Ascending aorta (tissue), 2 donors: ENCODE data around the gene PARD3B. TPM values are rescaled to one million over a fixed set of nuclear protein-coding genes. Genes with fewer than 3 reads are reported as not detected.

ENCODE experiments used
- DNase-seq, 2 donors: peaks; one replicate each; pipeline ENCODE4 v3.0.0-alpha.2; 2019; ENCODE audit warnings: low spot score in 2 of 2
- H3K27ac ChIP-seq, 2 donors: fragments of 200-600 bp; sonication (generic); one replicate each; pipeline ENCODE4 v1.5.1; 2016 to 2017; ENCODE audit warnings: mild to moderate bottlenecking in 1 of 2
- H3K27me3 ChIP-seq: fragments of 200-600 bp; sonication (generic); one replicate; pipeline ENCODE4 v1.5.1; 2017
- H3K36me3 ChIP-seq, 2 donors: fragments of 200-600 bp; sonication (generic); one replicate each; pipeline ENCODE4 v1.5.1; 2016
- H3K4me1 ChIP-seq, 2 donors: fragments of 200-600 bp; sonication (generic); one replicate each; pipeline ENCODE4 v1.5.1; 2016 to 2017; ENCODE audit warnings: mild to moderate bottlenecking in 1 of 2
- H3K4me3 ChIP-seq, 2 donors: fragments of 200-600 bp; sonication (generic); one replicate each; pipeline ENCODE4 v1.5.1; 2016 to 2017; ENCODE audit warnings: mild to moderate bottlenecking in 1 of 2
- H3K9me3 ChIP-seq, 2 donors: fragments of 200-600 bp; sonication (generic); one replicate each; pipeline ENCODE4 v1.5.1; 2016
- intact Hi-C: fragments of 100-400 bp; cut with DNase I; formaldehyde crosslinking; loops from one replicate; pipeline ENCODE4 v1.15.1; 2023
- total RNA-seq: library from RNA; depleted of rRNA; stranded (reverse); fragments of >200 nt; gene quantifications from one replicate; pipeline ENCODE4 v1.1.0, GENCODE V29; 2016
- TF ChIP-seq, protein P1 (sequence below), 3 experiments: fragments of 200-600 bp in 2 of 3; fragments of 450-650 bp in 1 of 3; sonication (generic) in 2 of 3; IDR thresholded peaks; one replicate each; pipeline ENCODE4 v1.5.1; 2016 to 2019; ENCODE audit warnings: antibody characterized with exemption in 3 of 3, mild to moderate bottlenecking in 1 of 3, moderate library complexity in 1 of 3

Gene PARD3B
- total RNA-seq, 1 donor from 2014 or later = 9.5 TPM

- TF ChIP-seq, protein P1, sequence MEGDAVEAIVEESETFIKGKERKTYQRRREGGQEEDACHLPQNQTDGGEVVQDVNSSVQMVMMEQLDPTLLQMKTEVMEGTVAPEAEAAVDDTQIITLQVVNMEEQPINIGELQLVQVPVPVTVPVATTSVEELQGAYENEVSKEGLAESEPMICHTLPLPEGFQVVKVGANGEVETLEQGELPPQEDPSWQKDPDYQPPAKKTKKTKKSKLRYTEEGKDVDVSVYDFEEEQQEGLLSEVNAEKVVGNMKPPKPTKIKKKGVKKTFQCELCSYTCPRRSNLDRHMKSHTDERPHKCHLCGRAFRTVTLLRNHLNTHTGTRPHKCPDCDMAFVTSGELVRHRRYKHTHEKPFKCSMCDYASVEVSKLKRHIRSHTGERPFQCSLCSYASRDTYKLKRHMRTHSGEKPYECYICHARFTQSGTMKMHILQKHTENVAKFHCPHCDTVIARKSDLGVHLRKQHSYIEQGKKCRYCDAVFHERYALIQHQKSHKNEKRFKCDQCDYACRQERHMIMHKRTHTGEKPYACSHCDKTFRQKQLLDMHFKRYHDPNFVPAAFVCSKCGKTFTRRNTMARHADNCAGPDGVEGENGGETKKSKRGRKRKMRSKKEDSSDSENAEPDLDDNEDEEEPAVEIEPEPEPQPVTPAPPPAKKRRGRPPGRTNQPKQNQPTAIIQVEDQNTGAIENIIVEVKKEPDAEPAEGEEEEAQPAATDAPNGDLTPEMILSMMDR (IDR thresholded peaks at IDR 0.05) = no peak
- Histone ChIP-seq H3K27me3 (no peaks in the 10 kb centered on the region), H3K4me1 (no peaks in the 10 kb centered on the region), H3K36me3 (no peaks in the 10 kb centered on the region), H3K9me3 (no peaks in the 10 kb centered on the region), H3K27ac (no peak overlapping the region), H3K4me3 (no peak overlapping the region)
- intact Hi-C loops = no loop called here
- no peak for DNase-seq
Observed at GRCh38 chr2:205524656-205525055, 979.4 kb downstream of the PARD3B start.

DNA sequence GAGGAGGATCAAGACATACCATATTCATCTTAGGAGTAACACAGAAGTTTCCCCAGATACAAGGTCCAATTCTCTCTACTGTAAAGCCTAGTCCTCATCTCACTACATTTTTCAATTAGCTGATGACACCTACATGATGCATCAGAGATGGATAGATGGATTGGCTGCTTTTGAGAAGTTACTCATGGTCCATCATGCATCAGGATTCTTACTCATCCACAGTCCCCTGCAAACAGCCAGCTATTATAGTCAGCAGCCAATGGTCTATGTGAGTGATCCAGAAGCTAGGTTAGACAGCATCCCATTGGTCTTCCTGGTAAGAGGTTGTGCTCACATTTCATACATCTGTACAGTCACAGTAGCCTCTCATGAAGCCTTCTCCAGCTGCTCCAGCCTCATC, 982.5 kb downstream of the PARD3B start:
- Histone ChIP-seq H3K9me3 (no peaks in the 10 kb centered on the region), H3K27ac (no peak overlapping the region), H3K36me3 (no peaks in the 10 kb centered on the region), H3K4me1 (no peaks in the 10 kb centered on the region), H3K4me3 (no peak overlapping the region), H3K27me3 (no peaks in the 10 kb centered on the region)
- intact Hi-C loops = no loop called here
- no peak for DNase-seq
- TF ChIP-seq, protein P1 (IDR thresholded peaks at IDR 0.05) = no peak

DNA sequence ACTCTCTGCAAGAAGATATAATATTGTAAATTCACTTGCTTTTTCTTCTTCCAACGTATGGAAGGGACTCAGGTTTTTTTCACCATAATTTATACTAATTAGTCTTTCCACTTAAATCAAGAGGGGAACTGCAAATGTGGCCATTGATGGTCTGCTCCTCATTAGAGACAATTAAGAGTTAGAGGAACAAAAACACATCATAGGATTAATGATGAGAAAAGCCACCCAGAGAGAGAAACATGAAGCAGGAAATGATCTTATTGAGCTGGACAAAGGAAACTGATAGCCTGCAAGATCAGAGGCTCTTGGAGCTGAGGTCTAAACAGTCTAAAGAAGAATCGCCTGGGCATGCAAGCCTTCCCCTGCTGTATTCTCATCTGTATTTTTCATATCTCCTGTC, 985.8 kb downstream of the PARD3B start:
- H3K27ac ChIP-seq = no peak overlapping the region
- TF ChIP-seq, protein P1 (IDR thresholded peaks at IDR 0.05) = no peak
- intact Hi-C loops = no loop called here
- no peak overlapping the region for H3K4me3 ChIP-seq
- H3K9me3 ChIP-seq = no peaks in the 10 kb centered on the region
- H3K4me1 ChIP-seq = no peaks in the 10 kb centered on the region
- no peak for DNase-seq
- no peaks in the 10 kb centered on the region for H3K36me3 ChIP-seq
- H3K27me3 ChIP-seq = no peaks in the 10 kb centered on the region

GRCh38 chr2:205531489-205532148, 986.3 kb downstream of the PARD3B start:
- Histone ChIP-seq H3K4me3 (no peak overlapping the region), H3K27me3 (no peaks in the 10 kb centered on the region), H3K9me3 (no peaks in the 10 kb centered on the region), H3K36me3 (no peaks in the 10 kb centered on the region), H3K27ac (no peak overlapping the region), H3K4me1 (no peaks in the 10 kb centered on the region)
- TF ChIP-seq, protein P1 (IDR thresholded peaks at IDR 0.05) = no peak
- no peak for DNase-seq
- intact Hi-C loops = no loop called here

DNA sequence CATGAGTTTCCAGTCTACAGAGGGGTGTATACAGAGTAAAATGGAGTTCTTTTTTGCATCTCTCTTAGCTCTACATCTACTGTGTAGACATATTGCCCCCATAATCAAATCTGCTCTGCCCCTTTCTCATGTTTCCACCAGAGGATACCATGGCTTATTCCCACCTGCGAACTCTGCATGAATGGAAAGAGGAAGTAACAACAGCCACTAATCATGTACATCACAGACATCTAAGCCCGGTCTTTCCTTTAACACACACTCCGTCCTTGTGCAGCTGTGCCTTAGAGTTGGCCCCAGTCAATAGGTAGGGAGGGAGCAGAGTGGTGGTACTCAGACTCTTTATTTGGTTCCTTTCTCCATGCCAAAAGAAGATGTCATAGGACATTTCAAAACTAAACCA, 989.7 kb downstream of the PARD3B start:
- Histone ChIP-seq H3K9me3 (no peaks in the 10 kb centered on the region), H3K4me3 (no peak overlapping the region), H3K27ac (no peak overlapping the region), H3K27me3 (no peaks in the 10 kb centered on the region), H3K36me3 (no peaks in the 10 kb centered on the region), H3K4me1 (no peaks in the 10 kb centered on the region)
- TF ChIP-seq, protein P1 (IDR thresholded peaks at IDR 0.05) = no peak
- no peak for DNase-seq
- intact Hi-C loops = no loop called here

GRCh38 chr2:205539603-205540002, 994.3 kb downstream of the PARD3B start:
- Histone ChIP-seq H3K4me3 (no peak overlapping the region), H3K9me3 (no peaks in the 10 kb centered on the region), H3K27ac (no peak overlapping the region), H3K4me1 (no peaks in the 10 kb centered on the region), H3K27me3 (no peaks in the 10 kb centered on the region), H3K36me3 (no peaks in the 10 kb centered on the region)
- intact Hi-C loops = no loop called here
- no peak for DNase-seq
- TF ChIP-seq, protein P1 (IDR thresholded peaks at IDR 0.05) = no peak
